ENCODE measurements around the gene POLD2.
"Not testable (repeated sequence)": the region's sequence is repeated elsewhere in the genome, so short reads cannot be mapped to it uniquely, and the experiment has no call there.

The POLD2 gene

DNA sequence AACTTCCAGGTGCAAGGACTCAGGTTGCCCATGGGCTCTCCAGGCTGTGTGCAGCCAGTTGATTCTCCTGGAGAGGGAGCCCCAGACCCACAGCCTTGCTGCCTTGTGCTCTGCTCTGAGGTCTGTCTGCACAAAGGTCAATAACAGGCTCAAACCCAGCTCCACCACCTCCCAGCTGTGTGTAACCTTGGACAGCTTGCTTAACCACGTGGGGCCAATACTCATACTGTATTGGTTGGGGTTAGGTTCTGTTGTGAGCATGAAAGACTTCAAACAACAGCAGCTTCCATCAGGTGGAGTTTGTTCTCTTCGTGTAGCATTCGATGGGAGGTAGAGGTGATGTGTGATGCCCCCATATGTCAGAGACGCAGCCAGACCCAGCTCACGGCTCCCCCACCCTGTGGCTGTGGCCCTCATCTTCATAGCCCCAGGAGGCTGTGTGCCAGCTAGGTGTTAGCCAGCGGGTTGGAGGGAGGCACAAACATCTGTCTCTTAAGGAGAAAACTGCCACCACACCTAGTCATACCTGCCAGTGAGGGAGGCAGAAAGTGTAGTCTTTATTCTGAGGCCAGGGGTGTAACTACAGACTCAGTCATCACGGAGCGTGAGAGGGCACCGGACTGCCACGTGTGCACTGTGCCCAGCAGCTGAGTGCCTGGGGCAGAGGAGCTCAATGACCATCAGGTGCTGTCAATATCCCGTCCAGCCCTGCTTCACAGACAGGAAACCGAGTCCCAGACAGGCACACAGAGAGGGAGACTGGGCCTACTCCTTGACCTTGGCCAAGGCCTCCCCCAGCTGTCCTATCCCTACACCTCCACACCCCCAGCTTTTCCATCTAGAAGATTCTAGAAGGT, 8.1 kb upstream of the POLD2 start:
- no peak for DNase-seq (ENCODE audit: low spot score)
- TF ChIP-seq, protein P1, sequence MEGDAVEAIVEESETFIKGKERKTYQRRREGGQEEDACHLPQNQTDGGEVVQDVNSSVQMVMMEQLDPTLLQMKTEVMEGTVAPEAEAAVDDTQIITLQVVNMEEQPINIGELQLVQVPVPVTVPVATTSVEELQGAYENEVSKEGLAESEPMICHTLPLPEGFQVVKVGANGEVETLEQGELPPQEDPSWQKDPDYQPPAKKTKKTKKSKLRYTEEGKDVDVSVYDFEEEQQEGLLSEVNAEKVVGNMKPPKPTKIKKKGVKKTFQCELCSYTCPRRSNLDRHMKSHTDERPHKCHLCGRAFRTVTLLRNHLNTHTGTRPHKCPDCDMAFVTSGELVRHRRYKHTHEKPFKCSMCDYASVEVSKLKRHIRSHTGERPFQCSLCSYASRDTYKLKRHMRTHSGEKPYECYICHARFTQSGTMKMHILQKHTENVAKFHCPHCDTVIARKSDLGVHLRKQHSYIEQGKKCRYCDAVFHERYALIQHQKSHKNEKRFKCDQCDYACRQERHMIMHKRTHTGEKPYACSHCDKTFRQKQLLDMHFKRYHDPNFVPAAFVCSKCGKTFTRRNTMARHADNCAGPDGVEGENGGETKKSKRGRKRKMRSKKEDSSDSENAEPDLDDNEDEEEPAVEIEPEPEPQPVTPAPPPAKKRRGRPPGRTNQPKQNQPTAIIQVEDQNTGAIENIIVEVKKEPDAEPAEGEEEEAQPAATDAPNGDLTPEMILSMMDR (IDR thresholded peaks at IDR 0.05; ENCODE audit: borderline replicate concordance, control extremely low read depth, extremely low read depth, insufficient read depth, missing control alignments), result peak; percentile 31
- in situ Hi-C loops (cut with MboI; ENCODE audit: low sequenced_read_pairs, unreplicated experiment), result no loop called here

DNA sequence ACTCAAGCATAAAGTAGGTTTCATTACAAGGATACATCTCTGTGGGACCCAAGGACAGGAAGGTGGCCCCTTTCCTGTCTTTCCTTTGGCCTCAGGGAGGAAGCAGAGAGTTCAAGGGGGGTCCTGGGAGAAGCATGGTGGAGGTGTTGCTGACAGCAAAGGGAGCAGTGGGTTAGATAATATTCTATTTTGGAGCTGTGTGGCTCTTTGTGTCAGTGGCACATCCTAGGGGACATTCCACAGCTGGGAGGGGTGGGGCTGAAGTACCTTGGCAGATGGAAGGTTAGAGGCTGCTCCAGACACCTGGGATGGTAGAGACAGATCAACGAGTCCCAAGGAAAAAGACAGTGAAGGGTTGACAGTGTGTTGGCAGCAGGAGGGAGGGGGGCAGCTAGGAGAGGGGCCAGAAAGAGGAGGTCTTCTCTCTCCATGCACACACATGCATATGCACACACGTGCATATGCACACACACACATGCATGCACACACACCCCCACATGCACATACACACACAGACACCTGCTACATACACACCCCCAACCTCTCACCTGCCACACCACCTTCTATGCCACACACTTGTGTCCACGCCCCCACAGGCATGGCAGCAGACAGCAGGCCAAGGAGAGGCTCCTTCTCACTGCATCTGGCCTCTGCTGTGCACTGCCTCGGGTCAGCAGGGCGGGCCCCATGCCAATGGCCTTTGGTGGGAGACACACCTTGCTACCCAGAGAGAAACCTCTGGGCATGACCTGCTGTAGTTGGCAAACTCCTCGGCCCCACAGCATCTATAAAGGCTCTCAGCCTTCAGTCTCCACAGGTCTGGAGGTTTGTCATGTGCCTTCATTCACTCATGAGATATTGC, 5.6 kb upstream of the POLD2 start:
- in situ Hi-C loops (cut with MboI; ENCODE audit: low sequenced_read_pairs, unreplicated experiment), result no loop called here

DNA sequence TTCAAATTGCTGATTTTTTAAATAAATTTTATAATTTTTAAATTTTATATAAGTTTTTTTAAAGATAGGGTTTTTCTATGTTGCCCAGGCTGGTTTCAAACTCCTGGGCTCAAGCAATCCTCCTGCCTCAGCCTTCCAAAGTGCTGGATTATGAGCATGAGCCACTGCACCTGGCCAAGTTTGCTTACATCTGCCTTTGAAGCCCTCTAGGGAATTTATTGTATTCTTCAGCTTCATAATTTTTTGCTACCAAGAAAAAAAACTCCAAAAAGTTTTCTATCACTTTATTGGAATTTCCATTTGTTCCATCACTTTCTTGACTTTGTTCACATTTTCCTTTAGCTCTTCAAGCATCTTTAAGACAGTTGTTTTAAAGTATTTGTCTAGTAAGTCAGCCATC, 3.8 kb upstream of the POLD2 start:
- in situ Hi-C loops (cut with MboI; ENCODE audit: low sequenced_read_pairs, unreplicated experiment), result no loop called here
- no peak for DNase-seq (ENCODE audit: low spot score)
- TF ChIP-seq, protein P1 (IDR thresholded peaks at IDR 0.05; ENCODE audit: borderline replicate concordance, control extremely low read depth, extremely low read depth, insufficient read depth, missing control alignments), result no peak

More for the DNA sequence above, 5.6 kb upstream of the POLD2 start:
- TF ChIP-seq, protein P1 (IDR thresholded peaks at IDR 0.05; ENCODE audit: borderline replicate concordance, control extremely low read depth, extremely low read depth, insufficient read depth, missing control alignments), result no peak
- DNase-seq (ENCODE audit: low spot score), result no peak

DNA sequence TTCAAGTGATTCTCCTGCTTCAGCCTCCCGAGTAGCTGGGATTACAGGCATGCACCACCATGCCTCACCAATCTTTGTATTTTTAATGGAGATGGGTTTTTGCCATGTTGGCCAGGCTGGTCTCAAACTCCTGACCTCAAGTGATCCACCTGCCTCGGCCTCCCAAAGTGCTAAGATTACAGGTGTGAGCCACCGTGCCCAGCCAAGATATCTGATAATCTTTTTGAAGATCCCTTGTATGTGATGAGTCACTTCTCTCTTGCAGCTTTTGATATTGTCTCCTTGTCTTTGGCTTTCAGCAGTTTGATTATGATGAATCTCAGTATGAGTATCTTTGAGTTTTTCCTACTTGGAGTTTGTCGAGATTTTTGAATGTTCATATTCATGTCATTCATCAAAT, 3.2 kb upstream of the POLD2 start:
- DNase-seq (ENCODE audit: low spot score); in situ Hi-C loops (cut with MboI; ENCODE audit: low sequenced_read_pairs, unreplicated experiment): not testable (repeated sequence)

DNA sequence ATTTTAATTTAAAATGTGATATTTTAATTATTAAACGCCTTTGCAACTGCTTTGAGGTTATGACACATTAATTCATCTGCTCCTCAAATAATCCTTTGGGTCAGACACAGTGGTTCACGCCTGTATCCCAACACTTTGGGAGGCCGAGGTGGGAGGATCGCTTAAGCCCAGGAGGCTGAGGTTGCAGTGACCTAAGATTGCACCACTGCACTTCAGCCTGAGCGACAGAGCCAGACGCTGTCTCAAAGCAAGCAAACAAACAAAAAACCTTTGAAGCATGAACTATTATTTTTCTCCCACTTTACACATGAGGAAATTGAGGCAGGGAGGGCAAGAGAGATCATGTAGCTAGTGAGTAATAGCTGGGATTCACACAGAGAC, 1.5 kb upstream of the POLD2 start:
- TF ChIP-seq, protein P1 (IDR thresholded peaks at IDR 0.05; ENCODE audit: borderline replicate concordance, control extremely low read depth, extremely low read depth, insufficient read depth, missing control alignments), result no peak
- in situ Hi-C loops (cut with MboI; ENCODE audit: low sequenced_read_pairs, unreplicated experiment), result no loop called here
- DNase-seq (ENCODE audit: low spot score), result no peak

DNA sequence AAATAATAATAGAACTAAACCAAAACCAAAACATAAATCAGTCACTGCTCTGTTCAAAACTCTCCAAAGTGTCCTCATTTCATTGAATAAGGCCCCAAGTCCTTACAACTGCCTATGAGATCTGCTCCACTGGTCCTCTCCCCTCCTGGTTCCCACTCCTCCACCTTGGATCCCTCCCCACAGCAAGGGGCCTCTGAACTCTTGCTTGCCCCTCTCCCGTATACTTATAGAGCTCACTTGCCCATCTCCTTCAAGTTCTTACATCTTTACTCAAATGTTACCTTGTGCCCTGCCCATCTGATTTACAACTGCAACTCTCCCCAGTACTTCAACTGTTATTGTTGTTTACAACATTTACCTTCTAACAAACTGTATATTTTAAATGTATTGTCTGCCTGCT, 819 bp downstream of the POLD2 start:
- no peak for DNase-seq (ENCODE audit: low spot score)
- in situ Hi-C loops (cut with MboI; ENCODE audit: low sequenced_read_pairs, unreplicated experiment), result no loop called here
- TF ChIP-seq, protein P1 (IDR thresholded peaks at IDR 0.05; ENCODE audit: borderline replicate concordance, control extremely low read depth, extremely low read depth, insufficient read depth, missing control alignments), result no peak
